Spleen (tissue), 11 donors: Measurements from ENCODE around the gene ABCA9. TPM values are rescaled to one million over a fixed set of nuclear protein-coding genes. Genes with fewer than 3 reads are reported as not detected.

Experiments
- DNase-seq: peaks from one replicate; pipeline ENCODE4 v3.0.0-alpha.2; 2020
- H3K27ac ChIP-seq, 8 donors: fragments of 200-600 bp; sonication (generic) in 7 of 8; 1 replicate in 4 of 8; 2 replicates in 4 of 8; pipeline versions ENCODE4 v1.5.0 to v1.8.0; 2016 to 2021; ENCODE audit warnings: inconsistent platforms in 4 of 8, mild to moderate bottlenecking in 4 of 8, moderate library complexity in 1 of 8
- H3K27me3 ChIP-seq, 7 donors: fragments of 200-600 bp; sonication (generic) in 6 of 7; replicated peaks in 1 of 7; 1 replicate in 4 of 7; 2 replicates in 3 of 7; pipeline versions ENCODE4 v1.5.0 to v1.8.0; 2016 to 2021; ENCODE audit warnings: inconsistent platforms in 3 of 7, mild to moderate bottlenecking in 1 of 7
- H3K36me3 ChIP-seq, 6 donors: fragments of 200-600 bp; sonication (generic) in 5 of 6; 1 replicate in 4 of 6; 2 replicates in 2 of 6; pipeline versions ENCODE4 v1.5.0 to v1.8.0; 2016 to 2021; ENCODE audit warnings: inconsistent platforms in 2 of 6
- H3K4me1 ChIP-seq, 6 donors: fragments of 200-600 bp; sonication (generic) in 5 of 6; 1 replicate in 3 of 6; 2 replicates in 3 of 6; pipeline versions ENCODE4 v1.5.0 to v1.8.0; 2016 to 2021; ENCODE audit warnings: inconsistent platforms in 3 of 6
- H3K4me3 ChIP-seq, 8 donors: fragments of 200-600 bp; sonication (generic) in 7 of 8; 1 replicate in 4 of 8; 2 replicates in 4 of 8; pipeline versions ENCODE4 v1.5.0 to v1.8.0; 2016 to 2021; ENCODE audit warnings: inconsistent platforms in 4 of 8, mild to moderate bottlenecking in 4 of 8, moderate library complexity in 2 of 8
- H3K9me3 ChIP-seq, 8 donors: fragments of 200-600 bp; sonication (generic) in 7 of 8; 1 replicate in 4 of 8; 2 replicates in 4 of 8; pipeline versions ENCODE4 v1.5.0 to v1.8.0; 2016 to 2021; ENCODE audit warnings: inconsistent platforms in 4 of 8
- POLR2A ChIP-seq, 3 donors: fragments of 450-650 bp; IDR thresholded peaks; one replicate each; pipeline ENCODE4 v1.5.1; 2017; ENCODE audit warnings: antibody characterized with exemption in 3 of 3, mild to moderate bottlenecking in 1 of 3
- POLR2AphosphoS5 ChIP-seq, 3 donors: sonication (generic); formaldehyde crosslinking; IDR thresholded peaks; one replicate each; pipeline ENCODE4 v1.5.1; 2017; ENCODE audit warnings: antibody characterized with exemption in 3 of 3
- WGBS, 5 donors: extraction: QIAGEN DNeasy Blood & Tissue Kit in 3 of 5; methylation state at CpG; one replicate each; pipeline versions ENCODE4 v1.1.5 to v1.1.7; 2013 to 2018; 5-methylcytosine and 5-hydroxymethylcytosine counted together
- intact Hi-C: fragments of 100-400 bp; cut with DNase I; formaldehyde crosslinking; loops from one replicate; pipeline ENCODE4 v1.15.0; 2023; ENCODE audit warnings: low total_unique reads
- polyA plus RNA-seq, 3 donors: library from polyadenylated mRNA; stranded (reverse); fragments of 200-250 nt; gene quantifications; one replicate each; pipeline ENCODE4 v1.2.1, GENCODE V29; 2013
- total RNA-seq, 7 donors: library from RNA; depleted of rRNA in 3 of 7; stranded (reverse); fragments of >200 nt in 3 of 7; fragmentation: NEBNext Ultra II Directional in 4 of 7; extraction: Animal tissue kit (Norgen Biotek cat#: 25700) in 4 of 7; gene quantifications; one replicate each; pipeline versions ENCODE4 v1.1.0 to v1.2.1, GENCODE V29; 2016 to 2021
- TF ChIP-seq, protein P1 (sequence below), 11 experiments: fragments of 200-600 bp in 7 of 11; fragments of 450-650 bp in 4 of 11; sonication (generic) in 4 of 11; IDR thresholded peaks in 8 of 11; conservative IDR thresholded peaks in 3 of 11; 1 replicate in 7 of 11; 2 replicates in 4 of 11; pipeline versions ENCODE4 v1.4.0 to v1.8.0; 2016 to 2021; ENCODE audit warnings: antibody characterized with exemption in 11 of 11, inconsistent platforms in 4 of 11, mild to moderate bottlenecking in 1 of 11
- donor health status: healthy with polysubstance abuse.
- donor health status: DM: no; HTN: no; CAD: no; lungs with moderate emphysema.
- donor health status: DM: no; HTN: no; CAD: no.
- donor health status: Bipolar disorder and iron deficiency.
- donor health status: healthy.
- donor health status: DM: no; HTN: no; CAD: no.
- donor health status: DM: yes; HTN: yes; CAD: no.

The ABCA9 gene
- total and polyA plus RNA-seq, 10 donors = 0.30 to 5.7 (median 1.1) TPM

DNA sequence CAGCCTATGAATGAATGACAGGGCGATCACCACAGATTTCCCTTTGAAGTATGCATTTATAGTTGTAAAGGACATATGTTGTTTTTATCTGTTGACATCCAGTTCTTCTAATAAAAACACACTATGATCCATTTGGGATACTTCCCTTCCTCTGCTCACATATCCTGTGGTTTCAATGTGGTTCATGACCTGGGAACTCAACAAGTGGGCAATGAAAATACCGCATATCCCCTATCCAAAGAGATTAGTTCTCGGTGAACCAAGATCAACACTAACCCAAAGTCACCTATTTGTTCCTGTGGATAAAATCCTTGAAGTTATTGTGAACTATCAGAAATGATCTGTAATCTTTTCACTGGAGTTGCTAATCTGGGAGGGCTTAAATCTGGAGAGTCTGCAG, 121.5 kb downstream of the ABCA9 start:
- TF ChIP-seq POLR2AphosphoS5 (IDR thresholded peaks at IDR 0.05) = no peak
- no peak for TF ChIP-seq POLR2A (IDR thresholded peaks at IDR 0.05)
- TF ChIP-seq, protein P1, sequence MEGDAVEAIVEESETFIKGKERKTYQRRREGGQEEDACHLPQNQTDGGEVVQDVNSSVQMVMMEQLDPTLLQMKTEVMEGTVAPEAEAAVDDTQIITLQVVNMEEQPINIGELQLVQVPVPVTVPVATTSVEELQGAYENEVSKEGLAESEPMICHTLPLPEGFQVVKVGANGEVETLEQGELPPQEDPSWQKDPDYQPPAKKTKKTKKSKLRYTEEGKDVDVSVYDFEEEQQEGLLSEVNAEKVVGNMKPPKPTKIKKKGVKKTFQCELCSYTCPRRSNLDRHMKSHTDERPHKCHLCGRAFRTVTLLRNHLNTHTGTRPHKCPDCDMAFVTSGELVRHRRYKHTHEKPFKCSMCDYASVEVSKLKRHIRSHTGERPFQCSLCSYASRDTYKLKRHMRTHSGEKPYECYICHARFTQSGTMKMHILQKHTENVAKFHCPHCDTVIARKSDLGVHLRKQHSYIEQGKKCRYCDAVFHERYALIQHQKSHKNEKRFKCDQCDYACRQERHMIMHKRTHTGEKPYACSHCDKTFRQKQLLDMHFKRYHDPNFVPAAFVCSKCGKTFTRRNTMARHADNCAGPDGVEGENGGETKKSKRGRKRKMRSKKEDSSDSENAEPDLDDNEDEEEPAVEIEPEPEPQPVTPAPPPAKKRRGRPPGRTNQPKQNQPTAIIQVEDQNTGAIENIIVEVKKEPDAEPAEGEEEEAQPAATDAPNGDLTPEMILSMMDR (IDR thresholded peaks at IDR 0.05 in 8 of 11, conservative IDR thresholded peaks at IDR 0.05 in 3 of 11) = no peak
- Histone ChIP-seq H3K4me1 (no peaks in the 10 kb centered on the region), H3K36me3 (no peaks in the 10 kb centered on the region), H3K27ac (peak overlapping the region in 5 of 8 donors; percentile 8 to 51 (median 12)), H3K4me3 (no peak overlapping the region), H3K27me3 (no peaks in the 10 kb centered on the region), H3K9me3 (peaks cover 0 to 5% (median 0%) of the 10 kb centered on the region in 8 donors)
- 49 to 71% (median 62%) methylated on average over 3 of the region's 3 CpGs for WGBS, 5 donors
- no peak for DNase-seq
- intact Hi-C loops = no loop called here

DNA sequence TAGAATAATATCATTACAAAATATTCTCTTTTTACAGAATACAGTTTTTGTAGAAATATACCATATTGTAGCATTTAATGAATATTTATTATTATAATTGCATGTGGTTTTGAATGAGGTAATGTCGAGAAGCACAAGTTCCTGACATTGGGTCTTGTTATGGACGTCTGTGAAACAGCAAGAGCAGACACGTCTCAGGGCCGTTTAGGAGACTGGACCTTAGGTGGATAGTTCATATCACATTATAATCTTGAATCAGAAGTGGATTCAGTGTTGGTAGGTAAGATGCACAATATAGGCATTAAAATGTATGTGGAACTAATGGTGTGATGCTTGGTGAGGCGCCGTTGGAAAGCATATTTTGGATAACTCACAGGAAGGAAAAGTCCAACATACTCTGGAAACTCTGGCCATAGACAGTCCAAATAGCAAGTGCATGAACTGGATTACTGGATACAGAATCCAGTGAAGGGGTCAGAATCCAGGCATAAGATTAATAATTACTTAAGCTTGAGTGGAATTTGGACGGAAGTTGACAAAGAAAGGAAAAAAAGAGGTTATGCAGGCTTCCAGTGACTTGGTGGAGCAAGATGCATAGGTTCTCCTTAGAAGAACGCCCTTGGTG, 122.7 kb downstream of the ABCA9 start:
- intact Hi-C loops = no loop called here
- TF ChIP-seq, protein P1 (IDR thresholded peaks at IDR 0.05 in 8 of 11, conservative IDR thresholded peaks at IDR 0.05 in 3 of 11) = no peak
- no peak for TF ChIP-seq POLR2A (IDR thresholded peaks at IDR 0.05)
- no peak for TF ChIP-seq POLR2AphosphoS5 (IDR thresholded peaks at IDR 0.05)
- no peaks in the 10 kb centered on the region for H3K36me3 ChIP-seq
- 81 to 85% (median 82%) methylated on average over 8 of the region's 8 CpGs for WGBS, 5 donors
- no peaks in the 10 kb centered on the region for H3K27me3 ChIP-seq
- H3K27ac ChIP-seq = no peak overlapping the region
- no peak overlapping the region for H3K4me3 ChIP-seq
- H3K4me1 ChIP-seq = no peaks in the 10 kb centered on the region
- H3K9me3 ChIP-seq = no peaks in the 10 kb centered on the region
- no peak for DNase-seq

DNA sequence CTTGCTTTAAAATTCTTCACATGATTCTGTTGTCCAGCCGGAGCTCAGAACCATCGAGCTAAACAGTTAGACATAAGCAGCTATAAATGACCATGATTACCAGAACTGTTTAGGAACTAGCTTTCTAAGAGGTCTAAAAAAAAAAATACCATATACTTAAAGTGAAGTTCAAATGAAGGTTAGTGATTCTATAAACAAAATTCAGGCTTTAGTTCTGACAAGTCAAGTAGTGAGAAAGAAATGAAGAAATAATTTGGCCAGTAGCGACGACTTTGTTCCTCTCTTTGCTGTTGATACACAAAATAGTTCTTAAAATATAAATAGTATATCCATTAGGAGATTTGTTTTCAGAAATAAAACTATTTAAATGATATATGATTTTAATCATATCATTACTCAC, 133.2 kb downstream of the ABCA9 start:
- Histone ChIP-seq H3K36me3 (peaks cover 0 to 7% (median 0%) of the 10 kb centered on the region in 6 donors), H3K27ac (peak overlapping the region in 1 of 8 donors; percentile 37), H3K27me3 (no peaks in the 10 kb centered on the region), H3K4me1 (peaks cover 0 to 13% (median 0%) of the 10 kb centered on the region in 6 donors), H3K4me3 (no peak overlapping the region), H3K9me3 (no peaks in the 10 kb centered on the region)
- intact Hi-C loops = no loop called here
- TF ChIP-seq, protein P1 (IDR thresholded peaks at IDR 0.05 in 8 of 11, conservative IDR thresholded peaks at IDR 0.05 in 3 of 11) = no peak
- TF ChIP-seq POLR2A (IDR thresholded peaks at IDR 0.05) (no peak), POLR2AphosphoS5 (IDR thresholded peaks at IDR 0.05) (no peak)
- DNase-seq = no peak
- 63 to 79% (median 77%) methylated on average over 4 of the region's 4 CpGs for WGBS, 5 donors

DNA sequence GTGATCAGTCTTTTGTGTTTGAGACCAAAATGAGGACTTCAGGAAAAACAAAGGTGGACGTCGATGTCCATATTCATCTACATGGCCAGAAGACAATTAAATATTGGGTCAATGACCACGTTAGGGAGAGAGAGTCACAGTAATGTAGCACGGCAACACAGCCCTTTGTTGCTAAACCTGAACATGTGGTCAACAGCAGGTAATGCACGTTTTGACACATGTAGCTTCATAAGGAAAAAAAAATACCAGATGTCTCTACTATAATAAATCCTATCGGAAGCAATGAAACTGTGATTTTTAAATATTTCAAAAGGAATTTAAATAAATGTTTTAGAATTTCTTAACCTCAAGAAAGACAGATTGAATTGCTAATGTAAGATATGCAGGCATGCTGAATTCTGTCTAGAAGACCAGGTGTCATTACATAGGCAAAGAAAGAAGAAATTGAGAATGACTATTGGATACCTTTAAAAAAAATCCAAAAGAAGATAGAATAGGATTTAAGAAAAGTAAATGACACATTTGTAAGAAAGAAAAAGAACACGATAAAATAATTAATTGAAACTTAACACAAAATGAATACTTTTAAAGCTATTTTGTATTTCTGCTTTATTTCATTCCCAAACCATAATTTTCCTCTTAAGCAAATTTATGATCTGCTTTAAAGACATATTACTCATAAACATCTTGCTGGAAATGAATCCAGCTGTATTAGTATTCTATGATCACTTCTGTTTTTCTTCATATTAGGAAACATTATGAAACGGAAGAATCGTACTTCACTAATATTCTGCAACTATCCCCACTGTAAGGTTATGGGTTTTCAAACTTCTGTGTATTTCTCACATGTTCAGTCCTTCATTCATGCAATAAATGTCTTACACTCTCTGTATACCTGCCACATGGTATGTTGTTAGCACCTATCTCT, 135.7 kb downstream of the ABCA9 start:
- Histone ChIP-seq H3K27ac (no peak overlapping the region), H3K27me3 (no peaks in the 10 kb centered on the region), H3K4me1 (peaks cover 0 to 13% (median 0%) of the 10 kb centered on the region in 6 donors), H3K9me3 (no peaks in the 10 kb centered on the region), H3K36me3 (no peaks in the 10 kb centered on the region), H3K4me3 (no peak overlapping the region)
- intact Hi-C loops = no loop called here
- TF ChIP-seq POLR2AphosphoS5 (IDR thresholded peaks at IDR 0.05) (no peak), POLR2A (IDR thresholded peaks at IDR 0.05) (no peak)
- TF ChIP-seq, protein P1 (IDR thresholded peaks at IDR 0.05 in 8 of 11, conservative IDR thresholded peaks at IDR 0.05 in 3 of 11) = no peak
- WGBS, 5 donors = 74 to 90% (median 80%) methylated on average over 9 of the region's 9 CpGs
- DNase-seq = no peak
